GM20431 (cell line): ENCODE measurements around the gene NUCB1.
"Not testable (repeated sequence)": the region's sequence is repeated elsewhere in the genome, so short reads cannot be mapped to it uniquely, and the experiment has no call there.

Source experiments
- in situ Hi-C: fragments of 300-500 bp; cut with MseI, MboI; formaldehyde crosslinking; loops from one replicate; pipeline ENCODE4 v1.15.0; 2020; ENCODE audit warnings: low sequenced_read_pairs; ENCODE audit not compliant: unreplicated experiment

The NUCB1 gene

DNA sequence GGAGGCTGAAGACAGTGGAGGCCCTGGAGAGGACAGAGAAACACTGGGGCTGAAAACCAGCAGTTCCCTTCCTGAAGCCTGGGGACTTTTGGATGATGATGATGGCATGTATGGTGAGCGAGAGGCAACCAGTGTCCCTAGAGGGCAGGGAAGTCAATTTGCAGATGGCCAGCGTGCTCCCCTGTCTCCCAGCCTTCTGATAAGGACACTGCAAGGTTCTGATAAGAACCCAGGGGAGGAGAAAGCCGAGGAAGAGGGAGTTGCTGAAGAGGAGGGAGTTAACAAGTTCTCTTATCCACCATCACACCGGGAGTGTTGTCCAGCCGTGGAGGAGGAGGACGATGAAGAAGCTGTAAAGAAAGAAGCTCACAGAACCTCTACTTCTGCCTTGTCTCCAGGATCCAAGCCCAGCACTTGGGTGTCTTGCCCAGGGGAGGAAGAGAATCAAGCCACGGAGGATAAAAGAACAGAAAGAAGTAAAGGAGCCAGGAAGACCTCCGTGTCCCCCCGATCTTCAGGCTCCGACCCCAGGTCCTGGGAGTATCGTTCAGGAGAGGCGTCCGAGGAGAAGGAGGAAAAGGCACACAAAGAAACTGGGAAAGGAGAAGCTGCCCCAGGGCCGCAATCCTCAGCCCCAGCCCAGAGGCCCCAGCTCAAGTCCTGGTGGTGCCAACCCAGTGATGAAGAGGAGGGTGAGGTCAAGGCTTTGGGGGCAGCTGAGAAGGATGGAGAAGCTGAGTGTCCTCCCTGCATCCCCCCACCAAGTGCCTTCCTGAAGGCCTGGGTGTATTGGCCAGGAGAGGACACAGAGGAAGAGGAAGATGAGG is 26.4 kb upstream of the NUCB1 start:
- in situ Hi-C loops, result no loop called here

DNA sequence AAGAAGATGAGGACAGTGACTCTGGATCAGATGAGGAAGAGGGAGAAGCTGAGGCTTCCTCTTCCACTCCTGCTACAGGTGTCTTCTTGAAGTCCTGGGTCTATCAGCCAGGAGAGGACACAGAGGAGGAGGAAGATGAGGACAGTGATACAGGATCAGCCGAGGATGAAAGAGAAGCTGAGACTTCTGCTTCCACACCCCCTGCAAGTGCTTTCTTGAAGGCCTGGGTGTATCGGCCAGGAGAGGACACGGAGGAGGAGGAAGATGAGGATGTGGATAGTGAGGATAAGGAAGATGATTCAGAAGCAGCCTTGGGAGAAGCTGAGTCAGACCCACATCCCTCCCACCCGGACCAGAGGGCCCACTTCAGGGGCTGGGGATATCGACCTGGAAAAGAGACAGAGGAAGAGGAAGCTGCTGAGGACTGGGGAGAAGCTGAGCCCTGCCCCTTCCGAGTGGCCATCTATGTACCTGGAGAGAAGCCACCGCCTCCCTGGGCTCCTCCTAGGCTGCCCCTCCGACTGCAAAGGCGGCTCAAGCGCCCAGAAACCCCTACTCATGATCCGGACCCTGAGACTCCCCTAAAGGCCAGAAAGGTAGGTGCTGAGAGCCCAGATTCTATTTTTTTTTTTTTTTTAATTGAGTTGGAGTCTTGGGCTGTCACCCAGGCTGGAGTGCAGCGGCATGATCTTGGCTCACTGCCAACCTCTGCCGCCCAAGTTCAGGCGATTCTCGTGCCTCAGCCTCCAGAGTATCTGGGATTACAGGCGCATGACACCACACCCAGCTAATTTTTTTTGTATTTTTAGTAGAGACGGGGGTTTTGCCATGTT is 25.6 kb upstream of the NUCB1 start:
- in situ Hi-C loops, result no loop called here

DNA sequence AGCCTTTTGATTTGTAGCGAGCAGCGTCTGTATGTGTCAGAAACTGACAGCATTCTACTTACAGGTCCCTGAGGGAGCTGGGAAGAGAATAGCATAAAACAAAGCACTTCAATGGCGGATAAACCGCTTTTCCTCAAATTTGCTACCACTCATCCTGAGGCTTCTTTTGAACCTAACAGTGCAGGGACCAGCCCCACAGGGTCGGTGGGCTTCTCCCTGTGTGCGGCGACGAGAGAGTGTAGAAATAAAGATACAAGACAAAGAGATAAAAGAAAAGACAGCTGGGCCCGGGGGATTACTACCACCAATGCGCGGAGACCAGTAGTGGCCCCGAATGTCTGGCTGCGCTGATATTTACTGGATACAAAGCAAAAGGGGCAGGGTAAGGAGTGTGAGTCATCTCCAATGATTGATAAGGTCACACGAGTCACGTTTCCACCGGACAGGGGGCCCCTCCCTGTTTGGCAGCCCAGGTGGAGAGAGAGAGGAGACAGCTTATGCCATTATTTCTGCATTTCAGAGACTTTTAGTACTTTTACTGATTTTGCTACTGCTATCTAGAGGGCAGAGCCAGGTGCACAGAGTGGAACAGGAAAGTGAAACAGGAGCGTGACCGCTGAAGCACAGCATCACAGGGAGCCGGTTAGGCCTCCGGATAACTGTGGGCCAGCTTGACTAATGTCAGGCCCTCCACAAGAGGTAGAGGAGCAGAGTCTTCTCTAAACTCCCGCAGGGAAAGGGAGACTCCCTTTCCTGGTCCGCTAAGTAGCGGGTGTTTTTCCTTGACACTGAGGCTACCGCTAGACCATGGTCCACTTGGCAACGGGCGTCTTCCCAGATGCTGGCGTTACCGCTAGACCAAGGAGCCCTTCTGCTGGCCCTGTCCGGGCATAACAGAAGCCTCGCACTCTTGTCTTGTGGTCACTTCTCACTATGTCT is 23.8 kb upstream of the NUCB1 start:
- in situ Hi-C loops, result not testable (repeated sequence)

DNA sequence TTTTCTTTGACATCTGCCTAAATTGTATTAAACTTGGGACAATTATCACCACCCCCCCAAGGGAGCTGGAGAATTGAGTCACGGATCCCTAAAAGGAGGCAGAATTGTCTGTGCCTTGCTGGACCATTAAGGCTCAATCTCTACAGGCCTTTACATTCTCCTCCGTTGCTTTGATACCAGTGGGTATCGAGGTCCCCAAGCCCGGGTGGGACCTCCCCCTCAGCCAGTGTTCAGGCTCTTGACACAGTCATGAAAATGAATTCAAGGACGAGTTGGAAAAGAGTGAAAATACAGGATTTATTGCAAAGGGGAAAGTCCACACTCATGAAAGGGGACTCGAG is 22.3 kb upstream of the NUCB1 start:
- in situ Hi-C loops, result no loop called here

DNA sequence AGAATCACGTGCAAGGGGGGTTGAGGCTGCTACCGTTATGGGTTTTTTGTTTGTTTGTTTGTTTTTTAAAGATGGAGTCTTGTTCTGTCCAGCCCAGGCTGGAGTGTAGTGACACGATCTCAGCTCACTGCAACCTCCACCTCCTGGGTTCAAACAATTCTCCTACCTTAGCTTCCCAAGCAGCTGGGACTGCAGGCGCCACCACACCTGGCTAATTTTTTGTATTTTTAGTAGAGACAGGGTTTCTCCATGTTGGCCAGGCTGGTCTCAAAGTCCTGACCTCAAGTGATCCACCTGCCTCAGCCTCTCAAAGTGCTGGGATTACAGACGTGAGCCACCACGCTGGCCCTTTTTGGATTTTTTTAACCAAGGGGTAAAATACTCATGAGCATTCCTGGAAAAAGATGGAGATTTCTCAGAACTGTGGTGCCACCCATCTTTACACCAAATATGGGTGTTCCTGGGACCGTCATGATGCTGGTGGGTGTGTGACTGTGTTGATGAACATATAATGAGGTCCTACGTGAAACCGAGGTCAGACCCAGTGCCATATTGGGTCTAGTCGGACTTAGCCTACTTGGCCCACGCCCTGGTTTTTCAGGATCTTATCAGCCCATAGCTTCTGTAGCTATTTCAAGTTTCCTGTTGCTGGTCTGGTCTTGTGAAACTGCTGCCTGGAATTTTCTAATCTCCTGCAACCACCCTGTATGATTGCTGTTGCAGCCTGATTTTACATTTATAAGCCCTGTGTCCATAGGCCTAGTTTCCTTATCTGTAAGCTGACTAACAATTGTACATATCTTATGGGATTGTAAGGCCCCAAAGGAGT is 21.7 kb upstream of the NUCB1 start:
- in situ Hi-C loops, result no loop called here

DNA sequence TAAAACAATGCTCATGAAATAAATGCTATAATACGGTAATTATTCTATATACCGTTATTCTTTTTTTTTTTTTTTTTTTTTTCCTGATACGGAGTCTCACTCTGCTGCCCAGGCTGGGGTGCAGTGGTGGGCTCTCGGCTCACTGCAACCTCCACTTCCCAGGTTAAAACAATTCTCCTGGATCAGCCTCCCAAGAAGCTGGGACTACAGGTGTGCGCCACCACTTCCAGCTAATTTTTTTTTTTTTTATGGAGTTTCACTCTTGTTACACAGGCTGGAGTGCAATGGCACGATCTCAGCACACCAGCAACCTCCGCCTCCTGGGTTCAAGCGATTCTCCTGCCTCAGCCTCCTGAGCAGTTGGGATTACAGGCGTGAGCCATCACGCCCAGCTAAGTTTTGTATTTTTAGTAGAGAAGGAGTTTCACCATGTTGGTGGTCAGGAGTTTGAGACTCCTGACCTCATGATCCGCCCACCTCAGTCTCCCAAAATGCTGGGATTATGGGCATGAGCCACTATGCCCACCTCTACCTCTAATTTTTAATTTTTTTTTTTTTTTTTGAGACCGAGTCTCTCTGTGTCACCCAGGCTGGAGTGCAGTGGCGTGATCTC is 21.0 kb upstream of the NUCB1 start:
- in situ Hi-C loops, result no loop called here

DNA sequence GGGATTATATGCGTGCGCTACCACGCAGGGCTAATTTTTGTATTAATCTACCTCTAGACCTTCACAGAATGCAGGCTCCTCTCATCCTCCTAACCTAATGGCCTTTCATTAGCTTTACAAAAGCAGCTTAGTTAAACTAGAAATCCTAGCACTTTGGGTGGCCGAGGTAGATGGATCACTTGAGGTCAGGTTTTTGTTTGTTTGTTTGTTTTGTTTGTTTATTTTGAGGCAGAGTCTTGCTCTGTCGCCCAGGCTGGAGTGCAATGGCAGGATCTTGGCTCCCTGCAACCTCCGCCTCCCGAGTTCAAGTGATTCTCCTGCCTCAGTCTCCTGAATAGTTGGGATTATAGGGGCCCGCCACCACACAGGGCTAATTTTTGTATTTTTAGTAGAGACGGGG is 20.4 kb upstream of the NUCB1 start:
- in situ Hi-C loops, result not testable (repeated sequence)

DNA sequence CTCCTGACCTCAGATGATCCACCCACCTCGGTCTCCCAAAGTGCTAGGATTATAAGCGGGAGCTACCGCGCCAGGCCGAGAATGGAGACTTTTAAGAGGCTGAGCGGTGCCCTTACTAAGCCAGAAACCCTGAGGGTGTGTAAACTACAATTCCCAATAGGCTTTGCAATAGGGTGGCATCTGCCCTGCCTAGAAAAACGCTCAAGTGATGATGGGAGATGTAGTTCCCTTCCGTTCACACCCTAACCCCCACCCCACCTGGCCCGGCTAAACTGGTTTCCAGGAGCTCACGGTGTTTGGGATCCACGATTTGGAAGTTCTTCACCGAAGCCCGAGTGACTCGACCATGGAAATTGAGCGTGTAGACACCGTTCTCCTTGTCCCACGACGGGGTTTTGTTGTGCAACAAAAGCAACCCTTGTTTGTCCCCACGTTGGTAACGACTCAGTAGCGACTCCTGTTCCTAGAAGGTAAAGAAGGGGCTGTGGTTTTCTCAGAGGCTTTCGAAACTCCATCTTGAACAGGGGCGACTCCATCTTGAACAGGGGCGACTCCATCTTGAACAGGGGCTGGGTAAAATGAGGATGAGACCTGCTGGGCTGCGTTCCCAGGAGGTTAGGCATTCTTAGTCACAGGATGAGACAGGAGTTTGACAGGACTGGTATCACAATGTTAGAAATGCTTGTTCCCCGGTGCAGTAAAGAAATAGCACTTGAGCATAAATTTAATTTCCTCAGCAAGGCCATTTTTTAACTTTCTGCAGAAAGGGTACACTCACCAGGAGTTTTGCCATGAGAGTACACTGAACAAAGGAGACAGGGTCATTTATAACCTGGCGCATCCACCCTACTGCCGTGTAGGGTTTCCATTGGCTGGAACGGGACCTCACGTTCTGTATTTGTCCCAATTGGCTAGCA is 18.1 kb upstream of the NUCB1 start:
- in situ Hi-C loops, result no loop called here

DNA sequence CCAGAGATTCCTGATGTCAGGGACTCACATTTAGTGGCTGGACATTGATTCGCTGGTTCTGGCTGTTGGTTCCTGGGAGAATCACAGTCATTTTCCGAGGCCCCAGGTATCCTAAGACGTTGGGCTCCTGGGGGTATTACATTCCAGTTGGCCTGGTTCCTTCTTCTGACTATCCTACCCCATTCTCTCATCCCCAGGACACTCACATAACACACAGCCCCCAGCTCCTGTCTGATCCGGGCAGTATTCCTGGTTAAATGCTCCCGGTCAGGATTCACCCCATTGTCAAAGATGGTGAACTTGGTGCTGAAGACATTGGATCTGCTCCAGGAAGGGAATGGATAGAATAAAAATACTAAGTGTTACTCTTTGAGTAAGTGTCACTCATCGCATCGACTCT is 16.4 kb upstream of the NUCB1 start:
- in situ Hi-C loops, result no loop called here

DNA sequence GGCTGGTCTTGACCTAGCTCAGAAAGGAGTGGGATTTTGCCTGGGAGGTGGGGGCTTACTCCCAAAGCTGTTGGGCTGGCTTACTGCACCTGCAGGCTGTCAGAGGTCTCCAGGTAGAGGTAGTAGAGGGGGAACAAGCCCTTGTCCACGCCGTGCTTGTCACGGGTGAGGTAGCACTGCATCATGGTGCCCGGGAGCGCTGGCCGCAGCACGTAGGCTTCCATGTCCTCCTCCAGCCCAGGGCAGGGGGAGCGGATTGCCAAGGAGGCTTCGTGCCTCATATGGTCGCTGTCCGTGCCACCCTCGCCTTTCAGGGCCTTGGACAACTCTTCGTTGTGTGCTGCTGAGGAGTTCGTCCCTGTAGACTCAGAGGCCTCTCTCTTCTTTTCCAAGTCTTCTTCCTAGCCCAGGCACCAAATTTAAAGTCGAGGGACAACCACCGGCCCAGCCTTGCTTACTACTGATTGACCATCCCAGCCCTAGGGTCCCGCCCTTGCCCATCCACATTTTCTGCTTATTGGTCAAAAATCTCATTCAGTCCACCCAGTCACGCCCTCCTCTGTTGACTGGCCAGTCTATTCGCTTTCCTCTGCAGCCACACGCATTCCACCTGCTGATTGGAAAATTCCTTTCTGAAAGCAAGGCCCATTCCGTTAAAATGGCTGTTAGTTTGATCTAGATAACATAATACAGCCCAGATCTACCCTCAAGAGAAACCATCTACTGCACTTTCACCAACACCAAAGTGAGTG is 12.1 kb upstream of the NUCB1 start:
- in situ Hi-C loops, result no loop called here

DNA sequence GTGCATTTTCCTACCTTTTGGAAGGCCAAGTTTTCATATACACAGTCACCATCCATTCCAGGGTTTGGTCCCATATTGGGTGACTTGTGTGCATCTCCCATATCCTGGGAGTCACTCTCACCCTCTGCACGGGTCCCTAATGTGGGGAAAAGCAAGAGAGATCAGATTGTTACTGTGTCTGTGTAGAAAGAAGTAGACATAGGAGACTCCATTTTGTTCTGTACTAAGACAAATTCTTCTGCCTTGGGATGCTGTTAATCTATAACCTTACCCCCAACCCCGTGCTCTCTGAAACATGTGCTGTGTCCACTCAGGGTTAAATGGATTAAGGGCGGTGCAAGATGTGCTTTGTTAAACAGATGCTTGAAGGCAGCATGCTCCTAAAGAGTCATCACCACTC is 10.6 kb upstream of the NUCB1 start:
- in situ Hi-C loops, result not testable (repeated sequence)

DNA sequence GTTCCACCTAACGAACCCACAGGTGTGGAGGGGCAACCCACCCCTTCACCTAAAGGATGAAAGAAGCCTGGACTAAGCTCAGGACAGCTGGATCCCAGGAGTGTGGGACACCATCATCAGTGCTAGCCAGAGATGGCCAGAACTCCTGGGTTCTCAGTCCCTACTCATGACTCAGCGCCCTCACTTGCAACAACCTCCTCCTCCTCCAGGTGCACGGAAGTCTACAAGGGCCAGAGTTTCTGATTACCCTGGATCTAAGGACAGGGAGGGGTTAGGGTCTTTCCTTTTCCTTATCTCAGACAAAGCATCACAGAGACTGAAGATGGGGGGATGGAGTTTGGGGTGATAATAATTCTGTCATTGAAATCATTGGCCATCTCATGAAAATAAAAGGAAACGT is 9.6 kb upstream of the NUCB1 start:
- in situ Hi-C loops, result no loop called here

DNA sequence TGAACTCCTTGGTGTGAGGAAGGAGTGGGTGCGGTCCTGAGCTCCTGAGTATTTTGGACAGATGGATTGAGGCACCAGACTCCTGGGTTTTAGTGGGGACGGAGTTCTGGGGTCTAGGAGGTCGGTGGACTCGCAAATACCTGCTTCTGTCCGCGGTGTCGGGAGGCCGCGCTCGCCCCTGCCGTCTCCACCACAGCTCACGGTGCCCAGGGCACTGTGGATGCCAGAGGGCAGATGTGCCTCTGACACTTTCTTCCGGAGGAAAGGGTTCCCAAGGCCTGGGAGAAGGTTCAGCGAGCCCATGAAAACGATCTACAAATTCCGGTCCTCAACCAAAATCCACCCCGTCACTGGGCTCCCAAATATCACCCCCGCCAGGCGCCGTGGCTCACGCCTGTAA is 4.9 kb upstream of the NUCB1 start:
- in situ Hi-C loops, result no loop called here

DNA sequence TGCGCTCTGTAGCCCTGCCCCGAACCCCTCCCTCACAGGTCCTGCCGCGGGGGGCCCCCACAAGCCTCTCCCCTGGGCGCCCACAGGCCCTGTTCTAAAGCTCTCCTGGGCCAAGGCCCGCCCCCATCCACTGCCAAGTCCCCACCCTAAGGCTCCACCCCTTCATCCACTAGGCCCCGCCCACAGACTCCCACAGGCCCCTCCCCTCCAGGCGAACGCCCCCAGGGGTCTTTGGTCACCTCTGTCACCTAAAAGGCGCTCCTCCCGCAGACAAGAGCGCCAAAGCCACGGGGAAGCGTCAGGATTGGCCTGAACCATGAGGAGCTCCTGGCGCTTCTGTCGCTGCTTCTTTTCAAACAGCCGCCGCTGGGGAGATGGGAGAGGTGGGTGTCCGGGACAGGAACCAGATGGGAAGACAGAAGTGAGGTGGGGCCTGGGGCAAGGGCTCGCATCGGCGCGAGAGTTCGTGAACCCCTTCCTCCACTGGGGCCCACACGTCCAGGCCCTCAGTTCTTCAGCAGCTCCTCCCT is 3.9 kb upstream of the NUCB1 start:
- in situ Hi-C loops, result no loop called here

DNA sequence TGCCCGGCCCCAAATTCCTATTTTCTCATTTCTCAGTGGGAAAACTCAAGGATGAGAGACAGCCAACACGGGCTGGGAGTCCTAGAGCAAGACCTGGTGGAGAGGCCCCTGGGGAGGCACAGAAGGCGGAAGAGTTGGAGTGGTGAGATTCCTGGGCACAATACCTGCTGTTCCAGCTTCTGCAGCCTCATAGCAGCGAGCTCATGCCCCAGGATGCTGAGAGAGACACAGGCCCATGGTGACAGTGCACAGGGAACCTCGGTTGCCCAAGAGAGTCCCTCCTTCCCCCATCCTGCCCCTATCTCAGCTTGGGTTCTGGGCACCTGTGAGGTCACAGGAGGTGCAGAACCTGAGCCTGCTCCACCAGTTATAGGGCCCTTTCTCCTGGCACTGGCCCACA is 2.9 kb upstream of the NUCB1 start:
- in situ Hi-C loops, result no loop called here

DNA sequence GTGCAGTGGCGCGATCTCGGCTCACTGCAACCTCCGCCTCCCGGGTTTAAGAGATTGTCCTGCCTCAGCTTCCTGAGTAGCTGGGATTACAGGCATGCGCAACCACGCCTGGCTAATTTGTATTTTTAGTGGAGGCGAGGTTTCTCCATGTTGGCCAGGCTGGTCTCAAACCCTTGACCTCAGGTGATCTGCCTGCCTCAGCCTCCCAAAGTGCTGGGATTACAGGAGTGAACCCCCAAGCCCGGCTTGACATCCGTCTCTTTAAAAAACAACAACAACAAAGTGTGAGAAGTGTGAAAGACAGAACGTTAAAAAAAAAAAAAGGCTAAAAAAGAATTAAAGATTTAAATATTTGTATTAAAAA is 744 bp upstream of the NUCB1 start:
- in situ Hi-C loops, result not testable (repeated sequence)
